HL-60 (cell line): Measurements from ENCODE around the gene CSAD.

Experiments
- GABPA ChIP-seq: IDR thresholded peaks from 2 replicates; pipeline ENCODE4 v1.6.1; 2012; ENCODE audit warnings: low read depth
- POLR2AphosphoS5 ChIP-seq: IDR thresholded peaks from 2 replicates; pipeline ENCODE4 v1.6.1; 2012; ENCODE audit warnings: low read depth
- SPI1 ChIP-seq: IDR thresholded peaks from 2 replicates; pipeline ENCODE4 v1.6.1; 2012; ENCODE audit warnings: low read depth, mild to moderate bottlenecking, borderline replicate concordance
- TF ChIP-seq, protein P1 (sequence below): IDR thresholded peaks from one replicate; pipeline ENCODE4 v1.5.1; 2011; ENCODE audit warnings: low read length, control low read depth, inconsistent platforms; ENCODE audit not compliant: insufficient read depth
- TF ChIP-seq, protein P2 (sequence below): IDR thresholded peaks from 2 replicates; pipeline ENCODE4 v1.6.1; 2012; ENCODE audit warnings: low read depth; ENCODE audit not compliant: insufficient replicate concordance

DNA sequence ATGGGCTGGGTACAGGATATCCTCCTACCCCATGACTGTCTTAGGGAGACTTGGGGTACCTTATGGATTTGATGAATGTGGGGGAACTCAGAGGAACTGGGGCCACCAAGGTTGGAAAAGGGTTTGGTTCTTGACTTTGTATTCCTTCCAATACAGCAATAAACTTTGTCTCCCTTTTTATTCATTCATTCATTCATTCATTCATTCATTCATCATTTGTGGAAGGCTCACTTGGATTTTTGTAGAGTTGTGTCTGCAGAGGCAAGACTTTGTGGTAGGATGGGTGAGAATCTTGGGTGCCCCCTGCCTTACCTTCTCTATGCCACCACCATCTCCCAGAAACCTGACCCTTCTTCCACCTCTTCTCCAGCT is 56.4 kb downstream of the CSAD start:
- TF ChIP-seq, protein P1, sequence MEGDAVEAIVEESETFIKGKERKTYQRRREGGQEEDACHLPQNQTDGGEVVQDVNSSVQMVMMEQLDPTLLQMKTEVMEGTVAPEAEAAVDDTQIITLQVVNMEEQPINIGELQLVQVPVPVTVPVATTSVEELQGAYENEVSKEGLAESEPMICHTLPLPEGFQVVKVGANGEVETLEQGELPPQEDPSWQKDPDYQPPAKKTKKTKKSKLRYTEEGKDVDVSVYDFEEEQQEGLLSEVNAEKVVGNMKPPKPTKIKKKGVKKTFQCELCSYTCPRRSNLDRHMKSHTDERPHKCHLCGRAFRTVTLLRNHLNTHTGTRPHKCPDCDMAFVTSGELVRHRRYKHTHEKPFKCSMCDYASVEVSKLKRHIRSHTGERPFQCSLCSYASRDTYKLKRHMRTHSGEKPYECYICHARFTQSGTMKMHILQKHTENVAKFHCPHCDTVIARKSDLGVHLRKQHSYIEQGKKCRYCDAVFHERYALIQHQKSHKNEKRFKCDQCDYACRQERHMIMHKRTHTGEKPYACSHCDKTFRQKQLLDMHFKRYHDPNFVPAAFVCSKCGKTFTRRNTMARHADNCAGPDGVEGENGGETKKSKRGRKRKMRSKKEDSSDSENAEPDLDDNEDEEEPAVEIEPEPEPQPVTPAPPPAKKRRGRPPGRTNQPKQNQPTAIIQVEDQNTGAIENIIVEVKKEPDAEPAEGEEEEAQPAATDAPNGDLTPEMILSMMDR, result no peak
- TF ChIP-seq, protein P2, sequence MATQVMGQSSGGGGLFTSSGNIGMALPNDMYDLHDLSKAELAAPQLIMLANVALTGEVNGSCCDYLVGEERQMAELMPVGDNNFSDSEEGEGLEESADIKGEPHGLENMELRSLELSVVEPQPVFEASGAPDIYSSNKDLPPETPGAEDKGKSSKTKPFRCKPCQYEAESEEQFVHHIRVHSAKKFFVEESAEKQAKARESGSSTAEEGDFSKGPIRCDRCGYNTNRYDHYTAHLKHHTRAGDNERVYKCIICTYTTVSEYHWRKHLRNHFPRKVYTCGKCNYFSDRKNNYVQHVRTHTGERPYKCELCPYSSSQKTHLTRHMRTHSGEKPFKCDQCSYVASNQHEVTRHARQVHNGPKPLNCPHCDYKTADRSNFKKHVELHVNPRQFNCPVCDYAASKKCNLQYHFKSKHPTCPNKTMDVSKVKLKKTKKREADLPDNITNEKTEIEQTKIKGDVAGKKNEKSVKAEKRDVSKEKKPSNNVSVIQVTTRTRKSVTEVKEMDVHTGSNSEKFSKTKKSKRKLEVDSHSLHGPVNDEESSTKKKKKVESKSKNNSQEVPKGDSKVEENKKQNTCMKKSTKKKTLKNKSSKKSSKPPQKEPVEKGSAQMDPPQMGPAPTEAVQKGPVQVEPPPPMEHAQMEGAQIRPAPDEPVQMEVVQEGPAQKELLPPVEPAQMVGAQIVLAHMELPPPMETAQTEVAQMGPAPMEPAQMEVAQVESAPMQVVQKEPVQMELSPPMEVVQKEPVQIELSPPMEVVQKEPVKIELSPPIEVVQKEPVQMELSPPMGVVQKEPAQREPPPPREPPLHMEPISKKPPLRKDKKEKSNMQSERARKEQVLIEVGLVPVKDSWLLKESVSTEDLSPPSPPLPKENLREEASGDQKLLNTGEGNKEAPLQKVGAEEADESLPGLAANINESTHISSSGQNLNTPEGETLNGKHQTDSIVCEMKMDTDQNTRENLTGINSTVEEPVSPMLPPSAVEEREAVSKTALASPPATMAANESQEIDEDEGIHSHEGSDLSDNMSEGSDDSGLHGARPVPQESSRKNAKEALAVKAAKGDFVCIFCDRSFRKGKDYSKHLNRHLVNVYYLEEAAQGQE, result no peak
- TF ChIP-seq POLR2AphosphoS5 (no peak), GABPA (no peak), SPI1 (no peak)
